Sigmoid colon (tissue), 3 donors: ENCODE results near the gene UBE3C.

Experiments
- POLR2A ChIP-seq, 2 donors: fragments of 450-650 bp; IDR thresholded peaks; one replicate each; pipeline ENCODE4 v1.6.1; 2016; ENCODE audit warnings: antibody characterized with exemption in 2 of 2, mild to moderate bottlenecking in 2 of 2, moderate library complexity in 2 of 2
- TF ChIP-seq, protein P1 (sequence below), 4 experiments: fragments of 450-650 bp in 3 of 4; fragments of 200-600 bp in 1 of 4; IDR thresholded peaks; one replicate each; pipeline ENCODE4 v1.5.1; 2016 to 2019; ENCODE audit warnings: antibody characterized with exemption in 4 of 4, mild to moderate bottlenecking in 3 of 4, moderate library complexity in 2 of 4

DNA sequence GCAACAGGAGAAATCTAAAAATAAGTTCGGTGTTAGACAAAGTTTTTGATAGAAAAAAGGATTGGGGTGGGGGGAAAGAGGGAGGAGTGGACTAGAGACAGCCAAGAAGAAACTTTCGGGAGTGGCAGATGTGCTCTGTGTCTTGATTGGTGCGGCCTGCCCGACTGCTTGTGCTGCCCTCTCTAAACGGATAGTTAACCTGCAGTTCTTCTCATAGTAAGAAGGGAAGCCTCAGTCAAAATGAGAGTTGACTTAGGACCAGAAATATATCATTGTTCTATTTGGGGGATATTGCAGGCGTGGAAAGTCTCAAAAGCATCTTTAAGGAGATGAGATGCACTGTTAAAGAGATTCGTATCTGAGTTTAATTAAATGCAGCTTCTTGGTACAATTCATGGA, 39.3 kb downstream of the UBE3C start:
- TF ChIP-seq, protein P1, sequence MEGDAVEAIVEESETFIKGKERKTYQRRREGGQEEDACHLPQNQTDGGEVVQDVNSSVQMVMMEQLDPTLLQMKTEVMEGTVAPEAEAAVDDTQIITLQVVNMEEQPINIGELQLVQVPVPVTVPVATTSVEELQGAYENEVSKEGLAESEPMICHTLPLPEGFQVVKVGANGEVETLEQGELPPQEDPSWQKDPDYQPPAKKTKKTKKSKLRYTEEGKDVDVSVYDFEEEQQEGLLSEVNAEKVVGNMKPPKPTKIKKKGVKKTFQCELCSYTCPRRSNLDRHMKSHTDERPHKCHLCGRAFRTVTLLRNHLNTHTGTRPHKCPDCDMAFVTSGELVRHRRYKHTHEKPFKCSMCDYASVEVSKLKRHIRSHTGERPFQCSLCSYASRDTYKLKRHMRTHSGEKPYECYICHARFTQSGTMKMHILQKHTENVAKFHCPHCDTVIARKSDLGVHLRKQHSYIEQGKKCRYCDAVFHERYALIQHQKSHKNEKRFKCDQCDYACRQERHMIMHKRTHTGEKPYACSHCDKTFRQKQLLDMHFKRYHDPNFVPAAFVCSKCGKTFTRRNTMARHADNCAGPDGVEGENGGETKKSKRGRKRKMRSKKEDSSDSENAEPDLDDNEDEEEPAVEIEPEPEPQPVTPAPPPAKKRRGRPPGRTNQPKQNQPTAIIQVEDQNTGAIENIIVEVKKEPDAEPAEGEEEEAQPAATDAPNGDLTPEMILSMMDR (IDR thresholded peaks at IDR 0.05) = no peak
- no peak for TF ChIP-seq POLR2A (IDR thresholded peaks at IDR 0.05)
